ENCODE data around the gene ADORA3. TPM values are rescaled to one million over a fixed set of nuclear protein-coding genes. Genes with fewer than 3 reads are reported as not detected.

Gene ADORA3
- total and polyA plus RNA-seq, 2 of the 8 experiments (the other 6 are each of a cell fraction or from before 2014, with no cell fraction given), result 0.03 TPM; not detected in 1

DNA sequence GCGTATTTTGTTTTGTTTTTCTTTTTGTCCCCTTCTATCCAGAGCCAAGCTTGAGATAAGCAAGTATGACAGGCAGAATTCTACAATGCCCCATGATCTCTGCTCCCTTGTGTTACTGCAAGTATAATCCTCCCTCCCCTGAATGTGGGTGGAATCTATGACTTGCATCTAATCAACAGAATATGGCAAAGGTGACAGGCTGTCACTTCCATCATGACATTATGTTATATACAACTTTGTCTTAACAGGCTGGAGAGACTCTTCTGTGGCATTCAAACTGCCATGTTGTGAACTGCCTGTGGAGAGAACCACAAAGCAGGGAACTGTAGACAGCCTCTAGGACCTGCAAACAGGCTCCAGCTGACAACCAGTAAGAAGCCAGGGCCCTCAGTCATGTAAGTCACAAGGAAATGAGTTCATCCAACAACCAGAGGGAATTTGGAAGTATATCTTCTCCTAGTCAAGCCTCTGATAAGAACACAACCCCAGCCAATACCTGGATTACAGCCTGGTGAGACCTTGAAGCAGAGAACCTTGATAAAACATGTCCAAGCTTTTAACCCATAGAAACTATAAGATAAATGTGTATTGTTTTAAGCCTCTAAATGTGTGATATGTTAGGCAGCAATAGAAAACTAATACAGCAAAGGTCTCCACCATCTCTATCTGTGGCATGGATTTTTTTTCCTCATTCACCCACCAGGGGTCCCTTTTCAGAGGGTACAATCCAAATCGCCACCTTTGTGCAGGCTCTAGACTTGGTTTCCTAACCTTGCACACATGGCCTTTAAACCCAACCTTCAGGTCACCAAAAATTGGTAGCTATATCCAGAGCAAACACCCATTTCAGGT is 35.3 kb downstream of the ADORA3 start (continued):
- TF ChIP-seq FOSL1 (IDR thresholded peaks at IDR 0.05; ENCODE audit: insufficient read depth, low read depth, low read length) (no peak), CHD2 (IDR thresholded peaks at IDR 0.05; ENCODE audit: low read length) (no peak), KDM4A (IDR thresholded peaks at IDR 0.05; ENCODE audit: low read depth, low read length, severe bottlenecking) (no peak)
- TF ChIP-seq, protein P1, sequence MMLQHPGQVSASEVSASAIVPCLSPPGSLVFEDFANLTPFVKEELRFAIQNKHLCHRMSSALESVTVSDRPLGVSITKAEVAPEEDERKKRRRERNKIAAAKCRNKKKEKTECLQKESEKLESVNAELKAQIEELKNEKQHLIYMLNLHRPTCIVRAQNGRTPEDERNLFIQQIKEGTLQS (IDR thresholded peaks at IDR 0.05; ENCODE audit: insufficient read depth, low read depth, low read length), result no peak

Data from H1 (cell line).